Upper lobe of left lung (tissue), 6 donors: ENCODE measurements around the gene GABARAPL2. TPM values are rescaled to one million over a fixed set of nuclear protein-coding genes. Genes with fewer than 3 reads are reported as not detected.
"Not testable (repeated sequence)": the region's sequence is repeated elsewhere in the genome, so short reads cannot be mapped to it uniquely, and the experiment has no call there.

Source experiments
- ATAC-seq, 2 donors: fragments of 200-7000 bp; cut with Tn5 transposase; one replicate each; pipeline ENCODE4 v1.9.1; 2022; ENCODE audit warnings: mild to moderate bottlenecking in 2 of 2, moderate library complexity in 2 of 2; ENCODE audit not compliant: low FRiP score in 2 of 2
- DNase-seq, 2 donors: peaks; one replicate each; pipeline ENCODE4 v3.0.0-alpha.2; 2019 to 2020
- H3K27ac ChIP-seq, 4 donors: fragments of 200-600 bp; sonication (generic); one replicate each; pipeline ENCODE4 v1.5.1; 2016 to 2019
- H3K27me3 ChIP-seq, 4 donors: fragments of 200-600 bp; sonication (generic); one replicate each; pipeline ENCODE4 v1.5.1; 2017 to 2019
- H3K36me3 ChIP-seq, 4 donors: fragments of 200-600 bp; sonication (generic); one replicate each; pipeline ENCODE4 v1.5.1; 2016 to 2019
- H3K4me1 ChIP-seq, 4 donors: fragments of 200-600 bp; sonication (generic); one replicate each; pipeline ENCODE4 v1.5.1; 2018 to 2019
- H3K4me3 ChIP-seq, 4 donors: fragments of 200-600 bp; sonication (generic); one replicate each; pipeline ENCODE4 v1.5.1; 2017 to 2019; ENCODE audit warnings: mild to moderate bottlenecking in 2 of 4, moderate library complexity in 1 of 4
- H3K9me3 ChIP-seq, 4 donors: fragments of 200-600 bp; sonication (generic); one replicate each; pipeline ENCODE4 v1.5.1; 2018 to 2019
- CTCF ChIP-seq, 6 experiments: fragments of 450-650 bp in 4 of 6; fragments of 200-600 bp in 2 of 6; sonication (generic) in 2 of 6; IDR thresholded peaks; one replicate each; pipeline ENCODE4 v1.5.1; 2016 to 2019; ENCODE audit warnings: antibody characterized with exemption in 6 of 6
- EP300 ChIP-seq, 4 donors: sonication (generic); formaldehyde crosslinking; IDR thresholded peaks; one replicate each; pipeline ENCODE4 v1.5.1; 2017; ENCODE audit warnings: antibody characterized with exemption in 4 of 4, control low read depth in 2 of 4
- POLR2A ChIP-seq, 4 donors: fragments of 450-650 bp; IDR thresholded peaks; one replicate each; pipeline ENCODE4 v1.5.1; 2016 to 2017; ENCODE audit warnings: antibody characterized with exemption in 4 of 4, mild to moderate bottlenecking in 2 of 4
- POLR2AphosphoS5 ChIP-seq, 2 donors: sonication (generic); formaldehyde crosslinking; IDR thresholded peaks; one replicate each; pipeline ENCODE4 v1.5.1; 2017; ENCODE audit warnings: antibody characterized with exemption in 2 of 2
- WGBS, 2 donors: methylation state at CpG; one replicate each; pipeline ENCODE4 v1.1.5; 2017 to 2018; 5-methylcytosine and 5-hydroxymethylcytosine counted together
- total RNA-seq, 6 donors: library from RNA; depleted of rRNA in 4 of 6; stranded (reverse); fragments of >200 nt in 4 of 6; gene quantifications; one replicate each; pipeline versions ENCODE4 v1.1.0 to v1.2.1, GENCODE V29; 2016 to 2021
- donor health status: DM: no; HTN: no; CAD: no; lungs with moderate emphysema.
- donor health status: DM: no; HTN: yes; CAD: no; lungs with severe emphysema.

The GABARAPL2 gene
- total RNA-seq, 6 donors from 2014 or later: 14.7 to 103 (median 81.1) TPM

GRCh38 chr16:75534560-75535205 lies 31.5 kb upstream of the GABARAPL2 start:
- no peaks in the 10 kb centered on the region for H3K9me3 ChIP-seq
- no peaks in the 10 kb centered on the region for H3K4me1 ChIP-seq
- H3K36me3 ChIP-seq: no peaks in the 10 kb centered on the region
- no peak for ATAC-seq
- H3K27me3 ChIP-seq: no peaks in the 10 kb centered on the region
- H3K4me3 ChIP-seq: no peak overlapping the region
- H3K27ac ChIP-seq: no peak overlapping the region
- TF ChIP-seq POLR2A (IDR thresholded peaks at IDR 0.05): no peak
- no peak for TF ChIP-seq CTCF (IDR thresholded peaks at IDR 0.05)
- no peak for TF ChIP-seq POLR2AphosphoS5 (IDR thresholded peaks at IDR 0.05)
- no peak for TF ChIP-seq EP300 (IDR thresholded peaks at IDR 0.05)
- WGBS, 2 donors: 71 to 72% methylated on average over 14 to 18 of the region's 19 CpGs
- peak in 1 of 2 donors; percentile 64 for DNase-seq

DNA sequence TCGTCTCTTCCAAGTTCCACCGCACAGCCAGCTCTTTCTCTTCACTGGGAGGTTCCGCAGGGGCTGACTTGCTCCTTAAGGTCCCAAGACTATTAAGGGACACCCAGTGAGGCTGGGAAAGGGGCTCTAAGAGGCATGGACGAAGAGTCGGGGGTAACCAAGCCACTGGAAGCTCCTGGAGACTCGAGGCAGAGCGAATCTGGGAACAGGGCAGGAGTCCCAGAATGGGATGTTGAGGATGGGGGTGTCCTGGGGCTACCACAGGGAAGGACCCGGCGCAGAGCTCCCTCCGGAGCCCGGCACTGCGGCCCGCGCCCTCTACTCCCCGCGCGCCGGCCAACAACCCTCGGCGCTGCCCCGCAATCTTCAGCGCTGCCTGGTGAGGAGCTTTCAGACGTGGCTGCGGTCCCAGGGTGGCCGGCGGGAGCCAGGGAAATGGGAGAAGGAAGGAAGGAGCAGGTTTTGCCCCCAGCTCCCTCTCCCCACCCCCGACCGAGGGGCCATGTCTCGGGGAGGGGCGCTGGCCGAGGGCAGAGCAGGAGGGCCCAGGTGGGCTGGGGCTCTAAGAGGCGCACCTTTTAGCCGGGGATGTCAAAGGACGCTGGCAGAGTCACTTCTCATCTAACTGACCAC lies 30.9 kb upstream of the GABARAPL2 start:
- no peaks in the 10 kb centered on the region for H3K9me3 ChIP-seq
- ATAC-seq (no peak), DNase-seq (peak in 1 of 2 donors; percentile 80)
- no peak overlapping the region for H3K27ac ChIP-seq
- no peak overlapping the region for H3K4me3 ChIP-seq
- H3K27me3 ChIP-seq: no peaks in the 10 kb centered on the region
- TF ChIP-seq CTCF (IDR thresholded peaks at IDR 0.05) (no peak), POLR2A (IDR thresholded peaks at IDR 0.05) (no peak), EP300 (IDR thresholded peaks at IDR 0.05) (no peak)
- H3K4me1 ChIP-seq: no peaks in the 10 kb centered on the region
- 62 to 78% methylated on average over 29 to 34 of the region's 34 CpGs for WGBS, 2 donors
- H3K36me3 ChIP-seq: no peaks in the 10 kb centered on the region

GRCh38 chr16:75535901-75536300 lies 30.3 kb upstream of the GABARAPL2 start, which contains the start of gene CHST5:
Gene CHST5, minus strand, starts transcription at chr16:75536108. Its CDS starts 5,724 bp downstream, at chr16:75530384.
- Histone ChIP-seq H3K27me3 (no peaks in the 10 kb centered on the region), H3K4me1 (no peaks in the 10 kb centered on the region), H3K4me3 (no peak within 1 kb of the TSS), H3K36me3 (no peaks in the 10 kb centered on the region), H3K9me3 (no peaks in the 10 kb centered on the region), H3K27ac (no peak within 1 kb of the TSS)
- 70 to 78% methylated on average over 2 to 7 of the region's 7 CpGs for WGBS, 2 donors
- TF ChIP-seq EP300 (IDR thresholded peaks at IDR 0.05) (no peak), POLR2A (IDR thresholded peaks at IDR 0.05) (no peak), CTCF (IDR thresholded peaks at IDR 0.05) (no peak)
- DNase-seq (no peak), ATAC-seq (no peak)

- no peak overlapping the region for H3K27ac ChIP-seq
- H3K4me3 ChIP-seq: no peak overlapping the region
- H3K4me1 ChIP-seq: no peaks in the 10 kb centered on the region
- TF ChIP-seq CTCF (IDR thresholded peaks at IDR 0.05) (no peak), EP300 (IDR thresholded peaks at IDR 0.05) (no peak)
- WGBS, 2 donors: 87 to 91% methylated on average over 4 of the region's 4 CpGs
- H3K36me3 ChIP-seq: no peaks in the 10 kb centered on the region
- H3K9me3 ChIP-seq: no peaks in the 10 kb centered on the region
- no peaks in the 10 kb centered on the region for H3K27me3 ChIP-seq
- DNase-seq: no peak
- no peak for ATAC-seq
These were observed 28.4 kb upstream of the GABARAPL2 start for GRCh38 chr16:75537776-75538175.

DNA sequence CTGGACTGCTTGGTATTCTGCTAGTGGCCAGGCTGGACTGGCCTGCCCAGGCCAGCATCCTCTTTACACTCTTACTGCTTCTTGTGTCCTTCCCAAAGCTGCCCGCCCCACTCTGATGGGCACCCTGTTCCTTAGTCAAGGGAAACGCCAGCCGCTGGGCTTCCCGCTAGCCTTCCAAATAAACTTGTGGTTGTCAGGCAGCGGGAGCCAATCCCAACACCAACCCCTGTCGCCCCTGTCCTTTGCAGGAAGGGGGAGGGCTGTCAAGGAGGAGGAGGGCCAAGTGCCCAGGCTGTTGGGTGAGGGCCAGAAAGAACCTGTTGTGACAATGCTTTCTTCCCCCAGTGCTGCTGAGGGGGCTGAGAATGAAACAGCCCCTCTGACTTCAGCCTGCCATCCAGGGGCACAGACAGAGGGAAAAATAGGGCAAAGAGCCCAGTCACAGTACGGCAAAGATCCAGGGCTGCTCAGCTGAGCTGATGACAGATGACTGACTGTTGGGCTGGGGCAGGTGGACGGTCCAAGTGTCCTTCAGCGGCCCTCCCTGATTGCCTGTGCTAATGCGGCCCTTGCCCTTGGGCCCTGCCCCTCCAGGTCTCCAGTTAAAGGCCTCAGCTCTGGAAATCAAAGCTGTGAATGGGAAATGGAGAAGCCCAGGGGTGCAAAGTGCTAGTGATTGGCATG lies 27.2 kb upstream of the GABARAPL2 start:
- not testable (repeated sequence) for H3K9me3 ChIP-seq, H3K4me1 ChIP-seq, H3K36me3 ChIP-seq, DNase-seq, H3K27me3 ChIP-seq, H3K4me3 ChIP-seq, H3K27ac ChIP-seq, ATAC-seq
- 75% methylated on average over 4 to 6 of the region's 10 CpGs for WGBS, 2 donors
